Neural progenitor cell (in vitro differentiated cells): ENCODE results near the gene CNTNAP2. TPM values are rescaled to one million over a fixed set of nuclear protein-coding genes. Genes with fewer than 3 reads are reported as not detected.

Source experiments
- DNase-seq: peaks from one replicate; pipeline ENCODE4 v3.0.0-alpha.2; 2016; ENCODE audit warnings: low spot score
- H2AFZ ChIP-seq: fragments of 200-600 bp; sonication (generic); replicated peaks from 2 replicates; pipeline ENCODE4 v1.6.1; 2016; ENCODE audit warnings: antibody characterized with exemption
- H3F3A ChIP-seq: fragments of 200-600 bp; sonication (generic); 2 replicates; pipeline ENCODE4 v1.6.1; 2016; ENCODE audit warnings: antibody characterized with exemption, low read depth
- H3K27ac ChIP-seq: fragments of 200-600 bp; sonication (generic); 2 replicates; pipeline ENCODE4 v1.5.1; 2016; ENCODE audit warnings: mild to moderate bottlenecking
- H3K27me3 ChIP-seq: fragments of 200-600 bp; sonication (generic); 2 replicates; pipeline ENCODE4 v1.6.1; 2016; ENCODE audit warnings: mild to moderate bottlenecking, moderate library complexity
- H3K36me3 ChIP-seq: fragments of 200-600 bp; sonication (generic); 2 replicates; pipeline ENCODE4 v1.5.1; 2016
- H3K4me1 ChIP-seq: fragments of 200-600 bp; sonication (generic); 2 replicates; pipeline ENCODE4 v1.6.1; 2016; ENCODE audit warnings: mixed run types
- H3K4me2 ChIP-seq: fragments of 200-600 bp; sonication (generic); 2 replicates; pipeline ENCODE4 v1.6.1; 2016
- H3K4me3 ChIP-seq: fragments of 200-600 bp; sonication (generic); 2 replicates; pipeline ENCODE4 v1.5.1; 2016
- H3K79me2 ChIP-seq: fragments of 200-600 bp; sonication (generic); 2 replicates; pipeline ENCODE4 v1.6.1; 2016; ENCODE audit warnings: low read depth
- H3K9ac ChIP-seq: fragments of 200-600 bp; sonication (generic); 2 replicates; pipeline ENCODE4 v1.6.1; 2016
- H3K9me3 ChIP-seq: fragments of 200-600 bp; sonication (generic); 2 replicates; pipeline ENCODE4 v1.5.1; 2016; ENCODE audit warnings: low read depth
- H4K20me1 ChIP-seq: fragments of 200-600 bp; sonication (generic); 2 replicates; pipeline ENCODE4 v1.6.1; 2016; ENCODE audit warnings: low read depth
- H3K27ac Mint-ChIP-seq: 3 replicates; pipeline ENCODE4 v1.8.0; 2021; ENCODE audit warnings: mixed read lengths
- H3K27me3 Mint-ChIP-seq: 2 replicates; pipeline ENCODE4 v1.8.0; 2022; ENCODE audit warnings: low read depth, mild to moderate bottlenecking, inconsistent platforms, moderate library complexity, mixed read lengths; ENCODE audit not compliant: insufficient read depth
- H3K36me3 Mint-ChIP-seq: 3 replicates; pipeline ENCODE4 v1.8.0; 2021; ENCODE audit warnings: mixed read lengths
- H3K4me1 Mint-ChIP-seq: 3 replicates; pipeline ENCODE4 v1.8.0; 2021; ENCODE audit warnings: mixed read lengths
- H3K4me3 Mint-ChIP-seq: 3 replicates; pipeline ENCODE4 v1.8.0; 2021; ENCODE audit warnings: mild to moderate bottlenecking, moderate library complexity, mixed read lengths
- H3K9me3 Mint-ChIP-seq: 3 replicates; pipeline ENCODE4 v1.8.0; 2020; ENCODE audit warnings: mixed read lengths
- CTCF ChIP-seq: fragments of 200-600 bp; sonication (generic); IDR thresholded peaks from 2 replicates; pipeline ENCODE4 v1.5.1; 2017; ENCODE audit warnings: antibody characterized with exemption, mild to moderate bottlenecking
- EZH2 ChIP-seq: fragments of 200-600 bp; sonication (generic); IDR thresholded peaks from 2 replicates; pipeline ENCODE4 v1.6.1; 2017; ENCODE audit warnings: antibody characterized with exemption, mild to moderate bottlenecking, moderate library complexity
- EZH2phosphoT487 ChIP-seq: fragments of 200-600 bp; sonication (generic); IDR thresholded peaks from 2 replicates; pipeline ENCODE4 v1.6.1; 2017; ENCODE audit warnings: antibody characterized with exemption
- total RNA-seq: library from RNA; depleted of rRNA; stranded (reverse); fragments of >200 nt; gene quantifications from 2 replicates; pipeline ENCODE4 v1.2.3, GENCODE V29; 2015; ENCODE audit warnings: low replicate concordance

The CNTNAP2 gene
- total RNA-seq, 1 donor from 2014 or later = 126 TPM

- no peaks in the 10 kb centered on the region for H3K27me3 Mint-ChIP-seq
- H3K9me3 ChIP-seq = no peaks in the 10 kb centered on the region
- TF ChIP-seq EZH2 = no peak
- no peak for TF ChIP-seq CTCF
- no peak for TF ChIP-seq EZH2phosphoT487
Measured at GRCh38 chr7:146499970-146500369, 383.4 kb downstream of the CNTNAP2 start.

GRCh38 chr7:146503844-146504243 is 387.2 kb downstream of the CNTNAP2 start:
- Mint-ChIP-seq H3K4me3 (no peak overlapping the region), H3K36me3 (no peaks in the 10 kb centered on the region), H3K9me3 (peaks cover 12% of the 10 kb centered on the region), H3K27ac (no peak overlapping the region), H3K27me3 (no peaks in the 10 kb centered on the region), H3K4me1 (no peaks in the 10 kb centered on the region)
- Histone ChIP-seq H3K4me2 (no peak overlapping the region), H3F3A (no peaks in the 10 kb centered on the region), H3K9ac (no peak overlapping the region), H3K79me2 (no peaks in the 10 kb centered on the region), H3K36me3 (no peaks in the 10 kb centered on the region), H3K9me3 (no peaks in the 10 kb centered on the region), H3K4me1 (no peaks in the 10 kb centered on the region), H3K27me3 (no peaks in the 10 kb centered on the region), H3K4me3 (no peak overlapping the region), H4K20me1 (no peaks in the 10 kb centered on the region), H3K27ac (no peak overlapping the region), H2AFZ (no peak overlapping the region)
- no peak for TF ChIP-seq EZH2
- TF ChIP-seq EZH2phosphoT487 = no peak
- TF ChIP-seq CTCF = no peak
- no peak for DNase-seq

More at GRCh38 chr7:146499970-146500369, 383.4 kb downstream of the CNTNAP2 start:
- no peak overlapping the region for H3K4me3 Mint-ChIP-seq
- H3K27me3 ChIP-seq = no peaks in the 10 kb centered on the region
- DNase-seq = no peak
- no peak overlapping the region for H3K9ac ChIP-seq
- no peak overlapping the region for H3K27ac ChIP-seq
- peaks cover 7% of the 10 kb centered on the region for H3K9me3 Mint-ChIP-seq
- H4K20me1 ChIP-seq = no peaks in the 10 kb centered on the region
- H3K4me1 Mint-ChIP-seq = no peaks in the 10 kb centered on the region
- H3K4me1 ChIP-seq = no peaks in the 10 kb centered on the region
- H3F3A ChIP-seq = no peaks in the 10 kb centered on the region
- H3K79me2 ChIP-seq = no peaks in the 10 kb centered on the region
- H3K4me2 ChIP-seq = no peak overlapping the region
- no peak overlapping the region for H2AFZ ChIP-seq
- no peak overlapping the region for H3K27ac Mint-ChIP-seq
- H3K36me3 ChIP-seq = no peaks in the 10 kb centered on the region
- no peak overlapping the region for H3K4me3 ChIP-seq
- no peaks in the 10 kb centered on the region for H3K36me3 Mint-ChIP-seq

- no peaks in the 10 kb centered on the region for H3K4me1 ChIP-seq
- H3F3A ChIP-seq = no peaks in the 10 kb centered on the region
- peak; percentile 4 for DNase-seq
- no peaks in the 10 kb centered on the region for H3K36me3 Mint-ChIP-seq
- no peak overlapping the region for H3K9ac ChIP-seq
- no peak overlapping the region for H3K4me2 ChIP-seq
- H3K79me2 ChIP-seq = no peaks in the 10 kb centered on the region
- H3K4me1 Mint-ChIP-seq = no peaks in the 10 kb centered on the region
- no peak overlapping the region for H3K27ac ChIP-seq
- H2AFZ ChIP-seq = no peak overlapping the region
- H3K9me3 ChIP-seq = peaks cover 9% of the 10 kb centered on the region
- H3K27me3 Mint-ChIP-seq = no peaks in the 10 kb centered on the region
- H3K4me3 Mint-ChIP-seq = no peak overlapping the region
- H3K36me3 ChIP-seq = no peaks in the 10 kb centered on the region
- no peak overlapping the region for H3K4me3 ChIP-seq
- no peaks in the 10 kb centered on the region for H3K27me3 ChIP-seq
- TF ChIP-seq CTCF (no peak), EZH2phosphoT487 (no peak), EZH2 (no peak)
- no peak overlapping the region for H3K27ac Mint-ChIP-seq
- H3K9me3 Mint-ChIP-seq = peaks cover 37% of the 10 kb centered on the region
- no peaks in the 10 kb centered on the region for H4K20me1 ChIP-seq
Measured at GRCh38 chr7:146510088-146510680, 393.6 kb downstream of the CNTNAP2 start.
